IMR-90 (cell line): ENCODE measurements around the gene CD5L. TPM values are rescaled to one million over a fixed set of nuclear protein-coding genes. Genes with fewer than 3 reads are reported as not detected.

ENCODE experiments used
- ATAC-seq: fragments of 200-7000 bp; cut with Tn5 transposase; 2 replicates; pipeline ENCODE4 v1.9.1; 2020; ENCODE audit warnings: low read depth, mild to moderate bottlenecking, moderate library complexity
- BruUV-seq: library from RNA; stranded (reverse); fragments of 400-500 nt; replicated peaks from 2 replicates; lab custom pipeline; 2021; lab: Mats Ljungman, UMichigan
- CTCF ChIA-PET: fragments of 300-600 bp; formaldehyde crosslinking; extraction: SDS; loops from one replicate; lab custom pipeline; 2021; ENCODE audit warnings: antibody characterized with exemption; lab: Yijun Ruan, JAX
- POLR2A ChIA-PET: fragments of 300-600 bp; sonication (Branson Sonifier 250); formaldehyde crosslinking; loops from one replicate; lab custom pipeline; 2022; ENCODE audit warnings: antibody characterized with exemption; ENCODE audit not compliant: unreplicated experiment; lab: Charles Lee
- DNase-seq: peaks from one replicate; pipeline ENCODE4 v3.0.0; 2013
- H2AFZ ChIP-seq: replicated peaks from 2 replicates; pipeline ENCODE3; 2013; ENCODE audit warnings: low read length, mild to moderate bottlenecking; ENCODE audit not compliant: poor library complexity
- H2AK5ac ChIP-seq: 2 replicates; pipeline ENCODE4 v1.6.1; 2013; ENCODE audit warnings: low read depth, low read length, inconsistent platforms
- H2AK9ac ChIP-seq: replicated peaks from 2 replicates; pipeline ENCODE3; 2013; ENCODE audit warnings: mild to moderate bottlenecking, low read depth, low read length, moderate library complexity; ENCODE audit not compliant: poor library complexity
- H2BK120ac ChIP-seq: 2 replicates; pipeline ENCODE4 v1.6.1; 2013; ENCODE audit warnings: low read depth, low read length, inconsistent platforms
- H2BK15ac ChIP-seq: 3 replicates; pipeline ENCODE4 v1.6.1; 2013; ENCODE audit warnings: low read depth, low read length, inconsistent platforms
- H2BK20ac ChIP-seq: 2 replicates; pipeline ENCODE4 v1.6.1; 2013; ENCODE audit warnings: low read depth, mild to moderate bottlenecking, inconsistent platforms, low read length, moderate library complexity
- H2BK5ac ChIP-seq: 2 replicates; pipeline ENCODE4 v1.6.1; 2013; ENCODE audit warnings: mild to moderate bottlenecking, low read depth, low read length, inconsistent platforms; ENCODE audit not compliant: poor library complexity, severe bottlenecking
- H3K14ac ChIP-seq: replicated peaks from 2 replicates; pipeline ENCODE4 v1.6.1; 2013; ENCODE audit warnings: low read depth, low read length, inconsistent platforms
- H3K18ac ChIP-seq: 2 replicates; pipeline ENCODE4 v1.6.1; 2013; ENCODE audit warnings: low read depth, low read length, control low read depth
- H3K23ac ChIP-seq: 2 replicates; pipeline ENCODE4 v1.6.1; 2013; ENCODE audit warnings: low read depth, low read length, inconsistent platforms
- H3K27ac ChIP-seq: 2 replicates; pipeline ENCODE4 v1.5.1; 2013; ENCODE audit warnings: mild to moderate bottlenecking, control low read depth, low read length; ENCODE audit not compliant: insufficient read depth
- H3K27me3 ChIP-seq: 2 replicates; pipeline ENCODE4 v1.6.1; 2013; ENCODE audit warnings: low read length; ENCODE audit not compliant: control insufficient read depth, insufficient read depth
- H3K36me3 ChIP-seq: 2 replicates; pipeline ENCODE4 v1.6.1; 2013; ENCODE audit warnings: low read length, mixed read lengths; ENCODE audit not compliant: control insufficient read depth, insufficient read depth
- H3K4ac ChIP-seq: 2 replicates; pipeline ENCODE4 v1.6.1; 2013; ENCODE audit warnings: low read depth, low read length, inconsistent platforms
- H3K4me1 ChIP-seq: 2 replicates; pipeline ENCODE4 v1.6.1; 2013; ENCODE audit warnings: low read length, mixed read lengths; ENCODE audit not compliant: control insufficient read depth, insufficient read depth
- H3K4me2 ChIP-seq: 2 replicates; pipeline ENCODE4 v1.6.1; 2013; ENCODE audit warnings: low read depth, mild to moderate bottlenecking, control low read depth, low read length, moderate library complexity
- H3K4me3 ChIP-seq: 2 replicates; pipeline ENCODE4 v1.5.1; 2013; ENCODE audit warnings: low read depth, mild to moderate bottlenecking, control low read depth, low read length, moderate library complexity; ENCODE audit not compliant: insufficient read depth
- H3K56ac ChIP-seq: 2 replicates; pipeline ENCODE4 v1.6.1; 2013; ENCODE audit warnings: low read length, inconsistent platforms; ENCODE audit not compliant: insufficient read depth; ENCODE audit errors: extremely low read depth
- H3K79me1 ChIP-seq, 2 experiments: 2 replicates each; pipeline ENCODE4 v1.6.1; 2013; ENCODE audit warnings: low read length in 2 of 2, inconsistent platforms in 1 of 2, low read depth in 1 of 2
- H3K9ac ChIP-seq: 2 replicates; pipeline ENCODE4 v1.6.1; 2013; ENCODE audit warnings: low read depth, low read length, control low read depth
- H3K9me1 ChIP-seq: 2 replicates; pipeline ENCODE4 v1.6.1; 2013; ENCODE audit warnings: low read length, inconsistent platforms; ENCODE audit not compliant: insufficient read depth
- H3K9me3 ChIP-seq: 2 replicates; pipeline ENCODE4 v1.6.1; 2013; ENCODE audit warnings: low read length; ENCODE audit not compliant: control insufficient read depth, insufficient read depth
- H4K20me1 ChIP-seq: 2 replicates; pipeline ENCODE4 v1.6.1; 2013; ENCODE audit warnings: low read length, inconsistent platforms; ENCODE audit not compliant: insufficient read depth
- H4K5ac ChIP-seq: 2 replicates; pipeline ENCODE4 v1.6.1; 2013; ENCODE audit warnings: mild to moderate bottlenecking, low read depth, low read length, control low read depth
- H4K8ac ChIP-seq, 2 experiments: 2 replicates each; pipeline ENCODE4 v1.6.1; 2013; ENCODE audit warnings: low read depth in 2 of 2, low read length in 2 of 2, control low read depth in 1 of 2, inconsistent platforms in 1 of 2
- H4K91ac ChIP-seq: 2 replicates; pipeline ENCODE4 v1.6.1; 2013; ENCODE audit warnings: low read depth, low read length, inconsistent platforms; ENCODE audit not compliant: insufficient read depth
- BHLHE40 ChIP-seq: fragments of 150-350 bp; IDR thresholded peaks from 2 replicates; pipeline ENCODE4 v1.6.1; 2016; ENCODE audit warnings: mild to moderate bottlenecking, low read depth, low read length
- CEBPB ChIP-seq: IDR thresholded peaks from 2 replicates; pipeline ENCODE4 v1.6.1; 2012; ENCODE audit warnings: low read depth, low read length, improper control_type of control experiment
- CHD1 ChIP-seq: IDR thresholded peaks from 2 replicates; pipeline ENCODE4 v1.6.1; 2012; ENCODE audit warnings: low read depth, low read length, improper control_type of control experiment
- FOS ChIP-seq: fragments of 150-350 bp; IDR thresholded peaks from 2 replicates; pipeline ENCODE4 v1.6.1; 2016; ENCODE audit warnings: low read depth, low read length
- MAFK ChIP-seq: IDR thresholded peaks from 2 replicates; pipeline ENCODE4 v1.6.1; 2012; ENCODE audit warnings: low read depth, low read length, improper control_type of control experiment
- MAZ ChIP-seq: IDR thresholded peaks from 2 replicates; pipeline ENCODE4 v1.6.1; 2012; ENCODE audit warnings: low read depth, mild to moderate bottlenecking, low read length, improper control_type of control experiment, moderate library complexity, borderline replicate concordance
- MXI1 ChIP-seq: IDR thresholded peaks from 2 replicates; pipeline ENCODE4 v1.6.1; 2012; ENCODE audit warnings: low read depth, mild to moderate bottlenecking, low read length, moderate library complexity, borderline replicate concordance
- NFE2L2 ChIP-seq: fragments of 150-350 bp; IDR thresholded peaks from 2 replicates; pipeline ENCODE4 v1.6.1; 2016; ENCODE audit warnings: low read depth, mild to moderate bottlenecking, low read length
- POLR2A ChIP-seq: IDR thresholded peaks from 2 replicates; pipeline ENCODE4 v1.6.1; 2012; ENCODE audit warnings: mild to moderate bottlenecking, low read depth, low read length
- RAD21 ChIP-seq: IDR thresholded peaks from 2 replicates; pipeline ENCODE4 v1.6.1; 2012; ENCODE audit warnings: low read length, improper control_type of control experiment
- RCOR1 ChIP-seq: IDR thresholded peaks from 2 replicates; pipeline ENCODE4 v1.6.1; 2012; ENCODE audit warnings: mild to moderate bottlenecking, low read length, improper control_type of control experiment; ENCODE audit not compliant: insufficient replicate concordance
- RFX5 ChIP-seq: IDR thresholded peaks from 2 replicates; pipeline ENCODE4 v1.8.0; 2012; ENCODE audit warnings: low read depth, mild to moderate bottlenecking, low read length, moderate library complexity
- SMC3 ChIP-seq: fragments of 150-350 bp; IDR thresholded peaks from 2 replicates; pipeline ENCODE4 v1.6.1; 2016; ENCODE audit warnings: low read depth, mild to moderate bottlenecking, antibody characterized with exemption, low read length, moderate library complexity
- WGBS, 2 experiments: methylation state at CpG; one replicate each; pipeline versions ENCODE4 v1.1.5 to v1.1.7; 2013; ENCODE audit warnings: missing lambda C conversion rate in 2 of 2; ENCODE audit not compliant: insufficient read length in 1 of 2; ENCODE audit errors: extremely low coverage in 2 of 2; 5-methylcytosine and 5-hydroxymethylcytosine counted together
- dilution Hi-C: fragments of 300-500 bp; cut with HindIII; formaldehyde crosslinking; loops from one replicate; pipeline ENCODE4 v1.14.3; 2018; ENCODE audit warnings: low sequenced_read_pairs; ENCODE audit not compliant: unreplicated experiment
- in situ Hi-C: fragments of 300-500 bp; cut with MboI; formaldehyde crosslinking; loops from 3 replicates; pipeline ENCODE4 v1.14.3; 2019; ENCODE audit warnings: low sequenced_read_pairs, inconsistent platforms, mixed read lengths
- intact Hi-C: fragments of 100-400 bp; cut with micrococcal nuclease; formaldehyde crosslinking; loops from 2 replicates; pipeline ENCODE4 v1.10.0; 2022
- polyA plus RNA-seq, 3 experiments: library from polyadenylated mRNA; depleted of rRNA; stranded (reverse); fragments of >200 nt; gene quantifications; 2 replicates each; pipeline ENCODE4 v1.2.3, GENCODE V29; 2012; ENCODE audit warnings: low replicate concordance in 1 of 3
- total RNA-seq: library from RNA; depleted of rRNA; stranded (reverse); fragments of >200 nt; gene quantifications from 2 replicates; pipeline ENCODE4 v1.2.3, GENCODE V29; 2012
- TF ChIP-seq, protein P1 (sequence below): fragments of 150-350 bp; IDR thresholded peaks from 2 replicates; pipeline ENCODE4 v1.6.1; 2017; ENCODE audit warnings: mild to moderate bottlenecking, antibody characterized with exemption, low read length, low read depth
- TF ChIP-seq, protein P2 (sequence below): fragments of 150-350 bp; IDR thresholded peaks from 2 replicates; pipeline ENCODE4 v1.6.1; 2016; ENCODE audit warnings: low read depth, mild to moderate bottlenecking, low read length, moderate library complexity, borderline replicate concordance
- TF ChIP-seq, protein P3 (sequence below): conservative IDR thresholded peaks from 2 replicates; pipeline ENCODE4 v1.5.1; 2012; ENCODE audit warnings: mild to moderate bottlenecking, low read depth, low read length, improper control_type of control experiment

The CD5L gene
- total and polyA plus RNA-seq, 2 of the 4 experiments (the other 2 are of a cell fraction), result not detected

DNA sequence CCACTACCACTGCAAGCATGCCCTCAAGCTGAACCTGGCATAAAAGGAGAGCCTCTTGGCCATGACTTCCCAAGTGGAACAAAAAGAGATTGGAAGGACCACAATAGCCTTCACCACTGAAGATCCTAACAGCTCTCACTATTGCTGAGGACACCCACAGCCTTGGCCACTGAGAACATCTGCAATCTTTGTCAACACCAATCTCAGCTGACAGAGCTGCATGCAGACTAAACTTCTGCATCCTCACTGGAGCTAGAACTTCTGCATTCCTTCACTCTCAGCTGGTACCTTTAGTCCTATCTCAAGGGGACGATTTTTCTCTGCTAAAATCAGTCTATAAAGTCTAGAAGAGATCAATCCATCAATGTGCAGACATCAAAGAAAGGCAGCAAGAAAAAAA, 56.4 kb downstream of the CD5L start:
- H3K4me3 ChIP-seq, result no peak overlapping the region
- no peak overlapping the region for H2AK5ac ChIP-seq
- H3K56ac ChIP-seq, result no peak overlapping the region
- H4K91ac ChIP-seq, result no peak overlapping the region
- no peaks in the 10 kb centered on the region for H3K9me3 ChIP-seq
- H3K18ac ChIP-seq, result no peak overlapping the region
- no peaks in the 10 kb centered on the region for H3K79me1 ChIP-seq
- H2BK15ac ChIP-seq, result no peak overlapping the region
- no peak overlapping the region for H2BK20ac ChIP-seq
- no peak overlapping the region for H2BK120ac ChIP-seq
- no peak overlapping the region for H3K9ac ChIP-seq
- H4K8ac ChIP-seq, result no peak overlapping the region
- no peak overlapping the region for H2AFZ ChIP-seq
- H4K20me1 ChIP-seq, result no peaks in the 10 kb centered on the region
- no peak overlapping the region for H3K4ac ChIP-seq
- BruUV-seq, result no TSS peak
- no peak overlapping the region for H3K4me2 ChIP-seq
- no peaks in the 10 kb centered on the region for H3K27me3 ChIP-seq
- TF ChIP-seq MXI1, result no peak
- TF ChIP-seq, protein P1, sequence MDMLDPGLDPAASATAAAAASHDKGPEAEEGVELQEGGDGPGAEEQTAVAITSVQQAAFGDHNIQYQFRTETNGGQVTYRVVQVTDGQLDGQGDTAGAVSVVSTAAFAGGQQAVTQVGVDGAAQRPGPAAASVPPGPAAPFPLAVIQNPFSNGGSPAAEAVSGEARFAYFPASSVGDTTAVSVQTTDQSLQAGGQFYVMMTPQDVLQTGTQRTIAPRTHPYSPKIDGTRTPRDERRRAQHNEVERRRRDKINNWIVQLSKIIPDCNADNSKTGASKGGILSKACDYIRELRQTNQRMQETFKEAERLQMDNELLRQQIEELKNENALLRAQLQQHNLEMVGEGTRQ, result no peak
- TF ChIP-seq FOS, result no peak
- TF ChIP-seq, protein P2, sequence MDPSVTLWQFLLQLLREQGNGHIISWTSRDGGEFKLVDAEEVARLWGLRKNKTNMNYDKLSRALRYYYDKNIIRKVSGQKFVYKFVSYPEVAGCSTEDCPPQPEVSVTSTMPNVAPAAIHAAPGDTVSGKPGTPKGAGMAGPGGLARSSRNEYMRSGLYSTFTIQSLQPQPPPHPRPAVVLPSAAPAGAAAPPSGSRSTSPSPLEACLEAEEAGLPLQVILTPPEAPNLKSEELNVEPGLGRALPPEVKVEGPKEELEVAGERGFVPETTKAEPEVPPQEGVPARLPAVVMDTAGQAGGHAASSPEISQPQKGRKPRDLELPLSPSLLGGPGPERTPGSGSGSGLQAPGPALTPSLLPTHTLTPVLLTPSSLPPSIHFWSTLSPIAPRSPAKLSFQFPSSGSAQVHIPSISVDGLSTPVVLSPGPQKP, result no peak
- no peak for TF ChIP-seq CEBPB
- TF ChIP-seq RAD21, result no peak
- no peak for TF ChIP-seq SMC3
- TF ChIP-seq CHD1, result no peak
- TF ChIP-seq MAZ, result no peak
- TF ChIP-seq RCOR1, result no peak
- TF ChIP-seq MAFK, result no peak
- TF ChIP-seq, protein P3, sequence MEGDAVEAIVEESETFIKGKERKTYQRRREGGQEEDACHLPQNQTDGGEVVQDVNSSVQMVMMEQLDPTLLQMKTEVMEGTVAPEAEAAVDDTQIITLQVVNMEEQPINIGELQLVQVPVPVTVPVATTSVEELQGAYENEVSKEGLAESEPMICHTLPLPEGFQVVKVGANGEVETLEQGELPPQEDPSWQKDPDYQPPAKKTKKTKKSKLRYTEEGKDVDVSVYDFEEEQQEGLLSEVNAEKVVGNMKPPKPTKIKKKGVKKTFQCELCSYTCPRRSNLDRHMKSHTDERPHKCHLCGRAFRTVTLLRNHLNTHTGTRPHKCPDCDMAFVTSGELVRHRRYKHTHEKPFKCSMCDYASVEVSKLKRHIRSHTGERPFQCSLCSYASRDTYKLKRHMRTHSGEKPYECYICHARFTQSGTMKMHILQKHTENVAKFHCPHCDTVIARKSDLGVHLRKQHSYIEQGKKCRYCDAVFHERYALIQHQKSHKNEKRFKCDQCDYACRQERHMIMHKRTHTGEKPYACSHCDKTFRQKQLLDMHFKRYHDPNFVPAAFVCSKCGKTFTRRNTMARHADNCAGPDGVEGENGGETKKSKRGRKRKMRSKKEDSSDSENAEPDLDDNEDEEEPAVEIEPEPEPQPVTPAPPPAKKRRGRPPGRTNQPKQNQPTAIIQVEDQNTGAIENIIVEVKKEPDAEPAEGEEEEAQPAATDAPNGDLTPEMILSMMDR, result no peak
- TF ChIP-seq POLR2A, result no peak
- no peak for TF ChIP-seq NFE2L2
- TF ChIP-seq BHLHE40, result no peak
- TF ChIP-seq RFX5, result no peak
- no peak overlapping the region for H3K27ac ChIP-seq
- no peak overlapping the region for H3K23ac ChIP-seq
- H4K5ac ChIP-seq, result no peak overlapping the region
- no CpG with 5 or more reads among the region's 1 CpG for WGBS, 2 experiments
- ChIA-PET CTCF (no interaction called here), POLR2A (no interaction called here)
- in situ Hi-C loops, result no loop called here
- no peak overlapping the region for H3K14ac ChIP-seq
- H3K36me3 ChIP-seq, result no peaks in the 10 kb centered on the region
- dilution Hi-C loops, result no loop called here
- H2BK5ac ChIP-seq, result no peak overlapping the region
- no peaks in the 10 kb centered on the region for H3K9me1 ChIP-seq
- ATAC-seq (no peak), DNase-seq (no peak)
- no peaks in the 10 kb centered on the region for H3K4me1 ChIP-seq
- intact Hi-C loops, result no loop called here
- H2AK9ac ChIP-seq, result no peak overlapping the region
